ENCODE data around the gene NTM. TPM values are rescaled to one million over a fixed set of nuclear protein-coding genes. Genes with fewer than 3 reads are reported as not detected.

Gene NTM
- total and polyA plus RNA-seq, 2 of the 8 experiments (the other 6 are each of a cell fraction or from before 2014, with no cell fraction given): 13.4 to 20.0 TPM

GRCh38 chr11:131628739-131629138 lies 258.3 kb downstream of the NTM start (continued):
- TF ChIP-seq CHD7 (IDR thresholded peaks at IDR 0.05; ENCODE audit: insufficient replicate concordance, low read length): no peak
- TF ChIP-seq SP1 (IDR thresholded peaks at IDR 0.05; ENCODE audit: low read depth, low read length): no peak
- no peak for TF ChIP-seq JUN (IDR thresholded peaks at IDR 0.05; ENCODE audit: low read depth, low read length)
- TF ChIP-seq YY1 (IDR thresholded peaks at IDR 0.05; ENCODE audit: low read depth, low read length): no peak
- no peak for TF ChIP-seq PHF8 (conservative IDR thresholded peaks at IDR 0.05; ENCODE audit: low read depth, low read length)
- no peak for TF ChIP-seq MAFK (IDR thresholded peaks at IDR 0.05; ENCODE audit: low read depth, low read length)
- no peak for TF ChIP-seq HDAC2 (IDR thresholded peaks at IDR 0.05; ENCODE audit: borderline replicate concordance in 1 of 2, low read depth in 2 of 2, low read length in 2 of 2)
- no peak for TF ChIP-seq RXRA (IDR thresholded peaks at IDR 0.05; ENCODE audit: insufficient read depth, low read depth, low read length)
